ENCODE data around the gene RPP38.

The RPP38 gene

GRCh38 chr10:15116225-15116624, 19.1 kb downstream of the RPP38 start:
- in situ Hi-C loops (cut with MboI; ENCODE audit: low pct_unique_long_range_greater_than_20kb, low sequenced_read_pairs, unreplicated experiment) = no loop called here
- TF ChIP-seq CTCF (IDR thresholded peaks at IDR 0.05; ENCODE audit: extremely low read depth, insufficient read depth, missing control alignments) = no peak
- DNase-seq (ENCODE audit: low spot score) = no peak

GRCh38 chr10:15118615-15119014, 21.5 kb downstream of the RPP38 start:
- in situ Hi-C loops (cut with MboI; ENCODE audit: low pct_unique_long_range_greater_than_20kb, low sequenced_read_pairs, unreplicated experiment) = no loop called here
- TF ChIP-seq CTCF (IDR thresholded peaks at IDR 0.05; ENCODE audit: extremely low read depth, insufficient read depth, missing control alignments) = no peak
- DNase-seq (ENCODE audit: low spot score) = no peak

GRCh38 chr10:15120523-15120922, 23.4 kb downstream of the RPP38 start:
- TF ChIP-seq CTCF (IDR thresholded peaks at IDR 0.05; ENCODE audit: extremely low read depth, insufficient read depth, missing control alignments) = no peak
- DNase-seq (ENCODE audit: low spot score) = no peak
- in situ Hi-C loops (cut with MboI; ENCODE audit: low pct_unique_long_range_greater_than_20kb, low sequenced_read_pairs, unreplicated experiment) = no loop called here

GRCh38 chr10:15121707-15122106, 24.6 kb downstream of the RPP38 start:
- in situ Hi-C loops (cut with MboI; ENCODE audit: low pct_unique_long_range_greater_than_20kb, low sequenced_read_pairs, unreplicated experiment) = no loop called here
- DNase-seq (ENCODE audit: low spot score) = no peak
- TF ChIP-seq CTCF (IDR thresholded peaks at IDR 0.05; ENCODE audit: extremely low read depth, insufficient read depth, missing control alignments) = no peak

- DNase-seq (ENCODE audit: low spot score) = peak; percentile 75
- in situ Hi-C loops (cut with MboI; ENCODE audit: low pct_unique_long_range_greater_than_20kb, low sequenced_read_pairs, unreplicated experiment) = no loop called here
- TF ChIP-seq CTCF (IDR thresholded peaks at IDR 0.05; ENCODE audit: extremely low read depth, insufficient read depth, missing control alignments) = no peak
Observed at GRCh38 chr10:15122477-15123030, 25.4 kb downstream of the RPP38 start.

- TF ChIP-seq CTCF (IDR thresholded peaks at IDR 0.05; ENCODE audit: extremely low read depth, insufficient read depth, missing control alignments) = no peak
- in situ Hi-C loops (cut with MboI; ENCODE audit: low pct_unique_long_range_greater_than_20kb, low sequenced_read_pairs, unreplicated experiment) = no loop called here
- peak; percentile 39 for DNase-seq (ENCODE audit: low spot score)
Observed at GRCh38 chr10:15123749-15124184, 26.6 kb downstream of the RPP38 start.

GRCh38 chr10:15124190-15124589, 27.0 kb downstream of the RPP38 start:
- DNase-seq (ENCODE audit: low spot score) = no peak
- TF ChIP-seq CTCF (IDR thresholded peaks at IDR 0.05; ENCODE audit: extremely low read depth, insufficient read depth, missing control alignments) = no peak
- in situ Hi-C loops (cut with MboI; ENCODE audit: low pct_unique_long_range_greater_than_20kb, low sequenced_read_pairs, unreplicated experiment) = no loop called here
